GM12892 (cell line): ENCODE measurements around the gene ARHGDIG.

Source experiments
- POLR2A ChIP-seq: IDR thresholded peaks from 2 replicates; pipeline ENCODE4 v1.6.1; 2011; ENCODE audit warnings: low read depth, low read length, control low read depth
- POLR2AphosphoS5 ChIP-seq: IDR thresholded peaks from 2 replicates; pipeline ENCODE4 v1.6.1; 2011; ENCODE audit warnings: low read depth, low read length, control low read depth
- TAF1 ChIP-seq: IDR thresholded peaks from 2 replicates; pipeline ENCODE4 v1.6.1; 2011; ENCODE audit warnings: low read depth, mild to moderate bottlenecking, control low read depth, low read length, borderline replicate concordance

DNA sequence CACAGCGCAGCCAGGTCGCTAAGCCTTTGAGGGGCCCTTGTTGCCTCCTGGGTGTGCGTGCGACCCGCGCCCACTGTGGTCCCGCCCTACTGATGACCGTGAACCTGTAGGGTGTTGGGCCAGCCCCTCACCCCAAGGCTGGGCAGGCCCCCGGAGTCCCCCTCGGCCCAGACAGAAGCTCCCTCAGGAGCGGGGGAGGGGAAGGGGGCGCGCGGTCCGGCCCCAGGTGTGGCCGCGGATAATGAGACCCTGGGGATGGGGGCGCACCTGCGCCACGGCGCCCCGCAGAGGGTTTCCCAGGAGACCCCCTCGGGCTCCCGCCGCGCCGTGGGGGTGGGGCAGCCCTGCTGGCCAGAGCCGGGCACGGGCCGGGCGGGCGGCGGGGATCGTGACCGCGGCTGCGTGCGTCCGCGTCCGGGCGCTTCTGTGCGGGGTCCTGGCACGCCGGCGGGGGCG, 358 bp upstream of the ARHGDIG start:
- TF ChIP-seq POLR2AphosphoS5 (no peak), POLR2A (no peak), TAF1 (no peak)
